GM18951 (cell line): ENCODE measurements around the gene SIN3B.
A peak's percentile ranks its signal among the peaks of the same experiment; 100 is the strongest.

Experiments used
- POLR2A ChIP-seq: IDR thresholded peaks from 4 replicates; pipeline ENCODE4 v1.6.1; 2011; ENCODE audit warnings: mild to moderate bottlenecking; ENCODE audit not compliant: insufficient read length, insufficient read depth; ENCODE audit errors: extremely low read depth
- in situ Hi-C: fragments of 300-500 bp; cut with MboI; formaldehyde crosslinking; loops from one replicate; pipeline ENCODE4 v1.12.0; 2022; ENCODE audit warnings: low sequenced_read_pairs, mixed read lengths, inconsistent platforms; ENCODE audit not compliant: unreplicated experiment

SIN3B gene

GRCh38 chr19:16892868-16893685 lies 63.9 kb downstream of the SIN3B start:
- peak; percentile 4 for TF ChIP-seq POLR2A
- in situ Hi-C loops = no loop called here

- in situ Hi-C loops = no loop called here
- peak; percentile 31 for TF ChIP-seq POLR2A
Observed at GRCh38 chr19:16893686-16893989, 64.4 kb downstream of the SIN3B start.

GRCh38 chr19:16894080-16894479 lies 64.9 kb downstream of the SIN3B start:
- TF ChIP-seq POLR2A = no peak
- in situ Hi-C loops = no loop called here

- no peak for TF ChIP-seq POLR2A
- in situ Hi-C loops = no loop called here
Observed at GRCh38 chr19:16895467-16896145, 66.4 kb downstream of the SIN3B start.

DNA sequence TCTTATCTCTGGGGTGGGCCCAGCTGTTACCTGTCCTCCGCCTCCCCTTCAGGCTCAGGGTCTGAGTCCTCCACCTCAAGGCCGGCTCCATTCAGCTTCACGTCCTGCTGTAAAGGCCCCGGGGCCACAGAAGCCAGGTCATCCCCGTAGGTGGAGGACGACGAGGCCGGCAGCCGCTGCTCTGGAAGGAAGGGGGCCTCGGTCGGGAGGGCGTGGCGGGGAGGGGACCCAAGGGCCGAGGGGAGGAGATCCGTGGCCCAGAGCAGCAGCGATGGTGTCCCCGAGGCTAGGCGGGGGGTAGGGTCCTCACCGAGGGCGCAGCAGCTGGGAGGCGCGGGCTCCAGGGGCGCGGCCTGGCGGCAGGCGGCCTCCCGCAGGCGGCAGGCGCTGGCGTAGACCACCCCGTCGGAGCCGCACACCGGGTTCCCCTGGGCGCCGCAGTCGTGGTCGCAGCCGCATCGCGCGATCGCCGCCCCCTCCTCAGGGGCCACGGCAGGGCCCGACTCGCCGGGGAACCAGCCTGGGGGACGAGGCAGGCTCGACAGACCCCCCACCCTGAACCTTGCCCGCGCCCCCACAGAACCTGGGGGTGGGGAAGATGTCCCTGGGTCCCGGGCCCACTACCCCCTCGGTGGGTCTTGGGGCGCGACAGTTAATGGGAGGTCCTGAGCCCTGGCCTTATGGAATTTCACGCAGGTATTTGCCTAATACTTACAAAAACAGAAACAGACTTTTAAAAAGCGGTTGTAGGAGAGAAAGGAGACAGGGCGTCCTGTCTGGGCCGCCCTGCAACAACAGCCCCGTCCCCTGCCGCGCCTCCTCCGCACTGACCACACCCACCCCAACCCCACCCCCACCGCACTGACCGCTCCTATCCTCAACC lies 67.2 kb downstream of the SIN3B start:
- TF ChIP-seq POLR2A = no peak
- in situ Hi-C loops = no loop called here

GRCh38 chr19:16897029-16897855 lies 68.0 kb downstream of the SIN3B start:
- in situ Hi-C loops = no loop called here
- no peak for TF ChIP-seq POLR2A

- no peak for TF ChIP-seq POLR2A
Observed at GRCh38 chr19:16897856-16898161, 68.6 kb downstream of the SIN3B start.

GRCh38 chr19:16898361-16899015 lies 69.3 kb downstream of the SIN3B start:
- TF ChIP-seq POLR2A = no peak
- in situ Hi-C loops = no loop called here

More at GRCh38 chr19:16897856-16898161, 68.6 kb downstream of the SIN3B start:
- in situ Hi-C loops = no loop called here

- TF ChIP-seq POLR2A = no peak
- in situ Hi-C loops = no loop called here
Observed at GRCh38 chr19:16899566-16900075, 70.4 kb downstream of the SIN3B start.

DNA sequence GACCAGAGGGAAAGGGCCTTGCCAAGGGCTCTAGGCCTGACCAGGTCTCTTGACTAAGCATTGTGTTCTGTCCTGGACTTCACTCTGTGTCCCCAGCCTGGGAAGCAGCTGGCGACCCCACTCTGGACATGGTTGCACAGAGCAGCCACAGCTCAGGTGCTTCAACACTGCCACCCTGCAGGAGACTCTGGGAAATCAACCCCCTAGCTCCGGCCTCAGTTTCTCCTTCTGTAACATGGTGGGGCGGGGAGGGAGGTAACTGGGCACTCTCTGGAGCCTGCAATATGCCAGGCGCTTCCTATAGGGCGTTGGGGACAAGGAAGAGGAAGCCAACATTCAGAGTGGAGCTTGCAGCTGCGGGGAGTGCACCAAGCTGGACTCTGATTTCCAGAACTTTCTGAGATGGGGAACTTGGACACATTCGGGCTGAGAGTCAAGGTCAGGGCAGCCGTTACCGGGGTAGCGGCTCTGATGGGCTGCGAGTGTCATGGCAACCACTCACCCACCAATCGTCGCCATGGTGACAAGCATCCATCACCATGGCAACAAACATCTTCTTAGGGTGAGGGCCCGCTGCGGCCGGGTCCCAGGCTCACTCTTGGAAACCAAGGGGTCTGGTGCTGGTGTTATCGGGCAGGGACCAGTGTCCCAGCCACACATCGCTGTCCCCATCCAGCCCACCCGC lies 72.4 kb downstream of the SIN3B start:
- in situ Hi-C loops = no loop called here
- no peak for TF ChIP-seq POLR2A

- in situ Hi-C loops = no loop called here
- no peak for TF ChIP-seq POLR2A
Observed at GRCh38 chr19:16902545-16902944, 73.3 kb downstream of the SIN3B start.
